HG02759 (cell line): Measurements from ENCODE around the gene GPAT3.
"Not testable (repeated sequence)": the region's sequence is repeated elsewhere in the genome, so short reads cannot be mapped to it uniquely, and the experiment has no call there.

Experiments used
- ATAC-seq: cut with Tn5 transposase; IDR thresholded peaks from one replicate; pipeline ENCODE4 v1.9.1; 2021; ENCODE audit warnings: mild to moderate bottlenecking, moderate library complexity; ENCODE audit not compliant: unreplicated experiment

Gene GPAT3

DNA sequence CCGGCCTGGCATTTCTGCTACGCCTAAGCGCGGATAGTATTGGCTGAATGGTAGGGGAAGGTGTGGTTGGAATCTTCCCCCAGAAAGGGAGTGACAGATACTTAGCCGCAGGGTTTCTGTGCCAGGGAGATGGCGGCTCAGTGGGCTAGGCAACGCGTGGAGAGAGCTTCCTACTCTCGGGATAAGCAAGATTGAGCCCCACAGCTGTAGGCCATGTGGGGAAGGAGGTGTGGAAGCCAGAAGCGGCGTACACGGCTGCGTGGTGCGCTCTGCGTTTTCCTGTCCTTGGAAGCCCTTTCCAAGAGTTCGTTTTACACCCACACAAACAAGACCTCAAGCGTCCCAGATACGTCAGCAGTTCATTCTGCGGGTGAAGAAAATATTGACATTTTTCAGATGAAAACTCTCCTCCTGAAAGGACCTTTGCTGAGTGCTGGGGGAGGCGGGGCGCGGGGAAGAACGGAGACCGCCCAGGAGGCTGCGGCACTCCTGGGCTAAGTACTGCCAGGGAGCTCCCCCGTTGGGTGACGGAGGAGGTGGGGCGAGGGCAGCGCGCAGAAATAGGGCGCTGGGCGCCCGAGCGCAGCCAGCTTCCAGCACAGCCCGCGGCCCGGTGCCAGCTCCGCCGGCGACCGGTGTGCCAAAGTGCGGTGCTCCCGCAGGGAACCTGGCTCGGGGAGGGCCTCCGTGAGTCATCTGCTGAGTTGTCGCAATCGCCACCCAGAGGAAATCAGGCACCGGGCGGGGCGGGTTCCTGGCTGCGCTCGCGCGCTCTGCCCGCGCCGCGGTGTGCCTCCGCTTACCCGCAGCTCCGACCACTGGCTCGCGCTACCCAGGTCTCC is at the start of gene GPAT3:
Gene GPAT3, plus strand, starts transcription at position 589 of the 842 bp plus-strand sequence. CDS start 515 bp downstream, outside the sequence.
- peak; percentile 83 for ATAC-seq

DNA sequence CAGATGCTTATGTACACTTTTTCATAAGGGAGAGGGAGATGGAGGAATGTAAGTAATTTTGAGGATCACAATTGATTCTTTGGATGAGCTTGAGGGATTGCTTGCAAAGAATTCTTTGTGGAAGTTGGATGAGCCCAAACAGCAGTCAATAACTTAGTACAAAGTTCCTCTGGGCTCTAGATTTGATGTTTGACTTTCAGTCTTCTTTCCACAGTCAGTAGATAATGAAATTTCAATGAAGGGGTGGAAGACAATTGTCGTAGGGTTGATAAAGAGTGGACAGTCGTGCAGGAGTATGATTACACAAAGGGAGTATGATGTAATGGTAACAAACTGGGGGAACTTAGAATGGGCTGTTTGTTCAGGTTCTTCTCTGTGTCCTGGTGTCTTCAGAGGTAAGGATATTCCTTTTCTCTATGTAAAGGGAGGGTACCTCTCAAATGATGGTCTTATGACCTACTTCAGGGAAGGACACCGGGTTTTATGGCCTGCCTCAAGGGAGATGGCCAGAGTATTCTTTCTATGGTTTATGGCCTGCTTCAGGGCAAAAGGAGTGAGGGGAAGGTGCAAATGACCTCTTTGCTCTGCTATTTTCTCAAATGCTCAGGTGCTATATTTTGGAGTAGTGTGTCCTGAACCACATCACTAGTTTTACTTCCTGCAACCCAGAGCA is 49.3 kb upstream of the GPAT3 start:
- ATAC-seq: no peak

DNA sequence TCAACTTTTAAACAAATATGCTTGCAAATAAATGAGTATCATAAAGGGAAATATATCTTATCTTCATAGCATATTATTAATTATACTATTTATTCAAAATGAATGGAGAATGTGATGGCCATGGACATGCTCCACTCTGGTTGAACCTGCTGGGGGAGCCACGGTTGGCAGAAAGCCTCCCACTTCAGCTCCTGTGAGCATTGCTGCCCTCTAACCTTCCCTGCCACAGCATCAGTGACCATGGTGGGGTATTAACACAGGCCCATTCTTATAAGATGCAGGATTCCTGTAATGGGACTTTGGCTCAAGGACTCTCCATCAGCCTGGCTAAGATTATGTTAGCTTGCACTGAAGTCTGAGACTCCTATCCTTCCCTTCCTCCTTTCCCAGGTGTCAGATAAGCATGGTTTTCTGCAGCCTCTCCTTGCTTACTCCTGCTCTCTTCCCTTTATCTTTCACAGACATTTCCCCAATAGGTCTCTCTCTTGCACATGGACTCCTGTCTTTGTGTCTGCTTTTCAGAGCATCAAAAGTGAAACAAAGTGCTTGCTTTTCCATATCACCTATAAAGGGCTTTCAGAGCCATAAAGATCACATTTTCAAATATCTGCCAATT is 46.1 kb upstream of the GPAT3 start:
- ATAC-seq: no peak

DNA sequence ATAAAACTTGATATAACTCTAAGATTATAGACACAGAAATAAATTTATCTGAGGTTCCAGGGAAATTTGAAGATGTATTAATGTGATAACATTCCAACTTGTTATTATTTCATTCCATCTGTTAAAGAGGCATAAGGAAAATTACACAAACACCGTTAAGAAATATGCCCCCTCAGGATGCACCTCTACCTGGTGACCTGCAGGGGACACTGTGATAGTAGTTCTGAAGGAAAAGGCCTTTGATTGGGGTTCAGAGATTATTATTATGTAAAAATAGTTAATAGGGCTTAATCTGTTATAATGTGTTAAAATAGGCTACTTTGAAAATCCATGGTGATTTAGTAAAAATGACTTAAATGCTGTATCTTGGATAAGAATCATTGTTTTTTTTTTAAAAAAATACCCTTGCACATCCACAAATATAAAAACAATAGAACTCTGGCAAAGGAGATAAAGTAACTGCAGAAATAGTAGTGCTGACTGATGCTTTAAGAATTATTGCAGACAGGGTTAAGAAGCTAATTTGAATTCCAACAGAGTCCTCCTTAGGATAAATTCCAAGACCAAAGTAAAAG is 44.9 kb upstream of the GPAT3 start:
- peak; percentile 82 for ATAC-seq

DNA sequence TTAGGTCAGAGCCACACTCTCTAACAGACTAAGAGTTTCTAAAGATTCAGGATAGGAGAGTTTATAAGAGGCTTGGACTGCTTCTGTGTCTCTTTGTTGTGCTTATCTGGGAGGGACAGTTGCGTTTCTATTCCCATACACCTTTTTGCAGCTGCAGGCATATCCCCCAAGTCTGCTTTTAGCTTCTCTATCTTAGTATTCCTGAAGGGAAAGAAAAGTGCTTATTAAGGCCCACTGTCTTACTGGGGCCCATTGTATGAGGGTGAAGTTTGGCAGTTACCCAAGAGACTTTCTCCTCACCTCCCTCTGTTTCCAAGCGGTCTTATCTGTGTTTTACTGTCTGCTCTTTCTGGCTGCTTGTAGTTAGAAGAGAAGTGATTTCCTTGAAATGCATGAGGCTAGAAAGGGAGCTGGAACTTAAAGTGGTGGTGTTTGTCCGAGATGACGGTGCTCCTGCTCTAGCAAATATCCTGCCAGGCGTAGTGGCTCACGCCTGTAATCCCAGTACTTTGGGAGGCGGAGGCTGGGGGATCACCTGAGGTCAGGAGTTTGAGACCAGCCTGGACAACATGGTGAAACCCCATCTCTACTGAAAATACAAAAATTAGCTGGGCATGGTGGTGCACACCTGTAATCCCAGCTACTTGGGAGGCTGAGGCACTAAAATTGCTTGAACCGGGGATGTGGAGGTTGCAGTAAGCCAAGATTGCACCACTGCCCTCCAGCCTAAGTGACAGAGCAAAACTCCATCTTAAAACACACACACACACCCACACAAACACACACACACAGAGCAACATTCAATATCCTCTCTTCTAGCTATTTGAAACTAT is 39.6 kb upstream of the GPAT3 start:
- ATAC-seq: not testable (repeated sequence)

DNA sequence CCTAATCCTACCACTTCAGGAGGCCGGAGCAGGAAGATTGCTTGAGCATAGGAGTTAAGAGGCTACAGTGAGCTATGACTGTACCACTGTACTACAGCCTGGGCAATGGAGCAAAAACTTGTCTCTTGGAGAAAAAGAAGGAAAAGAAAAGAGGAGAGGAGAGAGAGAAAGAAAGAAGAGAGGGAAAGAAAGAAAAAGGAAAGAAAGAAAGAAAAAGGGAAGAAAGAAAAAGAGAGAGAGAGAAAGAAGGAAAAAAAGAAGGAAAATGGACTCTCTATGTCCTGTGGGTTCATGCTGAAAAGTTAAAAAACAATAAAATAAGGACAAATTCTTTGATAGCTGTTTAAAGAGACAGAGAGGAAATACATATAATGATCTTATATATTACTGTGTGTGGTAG is 37.7 kb upstream of the GPAT3 start:
- ATAC-seq: no peak

DNA sequence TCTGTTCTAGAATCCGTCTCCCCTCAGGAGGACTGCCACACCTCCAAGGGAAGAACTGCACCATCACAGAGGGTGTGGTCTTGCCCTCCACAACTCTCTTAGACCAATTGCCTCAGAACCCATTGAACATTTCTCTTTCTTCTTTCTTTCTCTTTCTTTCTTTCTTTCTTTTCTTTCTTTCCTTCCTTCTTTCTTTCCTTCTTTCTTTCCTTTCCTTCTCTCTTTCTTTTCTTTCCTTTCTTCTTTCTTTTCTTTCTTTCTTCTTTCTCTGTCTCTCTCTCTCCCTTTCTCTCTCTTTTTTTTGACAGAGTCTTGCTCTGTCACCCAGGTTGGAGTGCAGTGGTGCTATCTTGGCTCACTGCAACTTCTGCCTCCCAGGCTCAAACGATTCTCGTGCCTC is 34.2 kb upstream of the GPAT3 start:
- not testable (repeated sequence) for ATAC-seq

DNA sequence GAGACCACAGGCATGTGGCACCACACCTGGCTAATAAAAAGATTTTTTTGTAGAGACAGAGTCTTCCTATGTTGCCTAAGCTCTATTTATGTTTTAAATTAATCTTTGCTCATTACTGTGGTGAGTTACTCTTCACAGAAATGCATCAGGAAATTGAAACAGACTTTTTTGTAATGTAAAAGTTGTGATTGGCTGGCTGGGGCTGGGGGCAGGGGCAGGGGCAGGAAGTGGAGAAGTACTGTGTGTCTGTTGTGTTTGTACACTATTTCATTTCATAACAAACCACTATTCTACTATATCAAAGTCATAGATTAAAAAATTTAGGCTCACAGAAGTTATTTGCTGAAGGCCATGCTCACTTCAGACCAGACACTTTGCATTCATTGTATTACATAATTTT is 31.9 kb upstream of the GPAT3 start:
- no peak for ATAC-seq

DNA sequence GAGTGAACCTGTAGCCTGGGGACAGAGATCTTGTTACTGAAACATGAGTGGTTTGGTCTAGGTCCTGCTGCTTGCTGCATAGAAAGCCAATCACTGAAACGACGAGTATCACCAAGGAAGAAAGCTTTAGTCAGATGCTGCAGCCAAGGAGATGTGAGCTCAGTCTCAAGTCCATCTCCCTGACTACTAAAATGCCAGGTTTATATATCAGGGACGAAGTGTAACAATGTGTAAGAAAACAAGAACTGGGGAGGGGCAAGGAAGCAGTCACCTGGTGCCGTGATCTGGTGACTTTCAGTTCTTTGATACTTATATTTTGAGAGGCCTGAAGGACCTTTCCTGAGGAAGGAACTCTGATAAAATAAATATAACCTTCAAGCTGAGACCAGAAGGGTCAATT is 31.4 kb upstream of the GPAT3 start:
- ATAC-seq: no peak

DNA sequence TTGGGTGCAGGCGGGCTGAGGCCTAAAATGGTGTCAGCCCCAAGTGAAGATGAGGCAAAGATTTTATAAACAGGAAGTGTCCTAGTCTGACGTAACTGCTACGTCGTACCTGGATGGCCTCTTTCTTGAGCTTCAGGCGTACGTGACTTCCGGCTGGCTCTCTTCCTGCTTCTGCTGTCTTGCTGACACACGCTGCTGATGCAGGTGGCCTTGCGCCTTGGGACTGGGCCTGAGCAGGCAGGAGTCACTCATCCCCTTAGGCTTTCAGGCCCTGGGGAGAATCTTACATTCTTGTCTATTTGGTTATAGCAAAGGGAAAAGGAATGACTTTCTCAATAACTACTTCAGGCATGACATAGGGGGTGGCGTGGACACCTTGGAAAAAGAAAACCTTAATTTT is 30.9 kb upstream of the GPAT3 start:
- no peak for ATAC-seq

DNA sequence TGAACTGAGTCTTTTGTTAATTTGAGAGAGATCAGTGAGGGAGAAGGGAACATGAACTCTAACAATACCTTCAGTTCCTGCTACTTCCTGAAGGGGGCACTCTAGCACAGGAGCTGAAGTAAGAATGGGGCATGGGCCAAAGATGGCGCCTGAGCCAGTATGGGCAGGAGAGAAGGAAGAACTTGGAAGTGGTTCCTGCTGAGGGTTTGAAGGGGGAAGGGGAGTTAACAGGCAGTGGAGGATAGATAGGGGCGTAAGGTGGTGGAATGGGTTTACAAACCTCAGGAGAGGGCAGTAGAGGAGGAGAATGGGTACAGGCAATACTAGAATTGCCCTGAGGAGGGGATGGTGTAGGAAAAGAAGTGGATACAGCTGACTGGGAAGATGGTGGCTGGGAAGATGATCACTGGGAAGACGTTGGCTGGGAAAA is 26.7 kb upstream of the GPAT3 start:
- not testable (repeated sequence) for ATAC-seq

DNA sequence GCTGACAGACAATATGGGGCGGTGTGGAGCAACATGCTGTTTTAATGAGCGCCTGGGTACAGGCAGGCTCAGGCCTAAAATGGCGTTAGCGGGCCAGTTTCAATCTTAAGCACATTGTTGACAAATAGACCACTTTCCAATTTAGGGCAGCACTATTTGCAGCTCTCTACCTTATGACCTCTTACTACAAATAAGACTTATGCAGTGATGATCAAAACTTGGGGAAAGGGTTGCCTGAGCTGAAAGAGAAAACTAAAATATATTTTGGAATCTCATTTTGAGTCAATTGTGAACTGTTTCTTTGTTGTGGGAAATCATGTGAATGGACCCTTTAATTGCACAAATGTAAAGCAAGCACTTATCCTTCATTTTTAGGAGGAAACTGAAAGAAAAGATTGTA is 25.5 kb upstream of the GPAT3 start:
- ATAC-seq: no peak

DNA sequence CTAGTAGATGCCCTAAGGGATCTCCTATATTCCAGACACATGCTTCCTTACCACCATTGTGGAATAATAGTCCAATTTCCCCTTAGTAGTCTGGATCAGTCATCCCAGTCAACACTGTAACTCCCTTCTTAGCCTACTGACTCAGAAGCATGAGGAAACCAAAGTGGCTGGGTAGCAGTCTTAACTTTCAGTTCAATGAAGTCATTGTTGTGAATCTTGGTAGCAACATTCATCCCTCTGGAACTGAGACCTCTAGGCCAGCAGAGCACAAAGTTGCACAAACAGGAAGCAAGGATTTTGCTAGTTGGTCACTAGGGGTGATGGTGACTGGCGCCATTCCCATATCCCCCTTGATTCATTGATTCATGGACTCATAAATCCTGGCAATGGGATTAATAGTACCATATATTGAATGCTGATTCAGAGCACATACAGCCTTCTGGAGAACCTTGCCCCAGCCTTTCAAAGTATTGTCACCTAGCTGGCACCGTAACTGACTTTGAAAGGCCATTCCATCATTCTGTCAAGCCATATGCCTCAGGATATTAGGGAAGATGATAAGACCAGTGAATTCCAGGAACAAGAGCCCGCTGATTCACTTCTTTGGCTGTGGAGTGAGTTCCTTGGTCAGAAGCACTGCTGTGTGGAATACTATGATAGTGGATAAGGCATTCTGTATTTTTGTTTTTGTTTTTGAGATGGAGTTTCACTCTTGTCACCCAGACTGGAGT is 19.7 kb upstream of the GPAT3 start:
- no peak for ATAC-seq

DNA sequence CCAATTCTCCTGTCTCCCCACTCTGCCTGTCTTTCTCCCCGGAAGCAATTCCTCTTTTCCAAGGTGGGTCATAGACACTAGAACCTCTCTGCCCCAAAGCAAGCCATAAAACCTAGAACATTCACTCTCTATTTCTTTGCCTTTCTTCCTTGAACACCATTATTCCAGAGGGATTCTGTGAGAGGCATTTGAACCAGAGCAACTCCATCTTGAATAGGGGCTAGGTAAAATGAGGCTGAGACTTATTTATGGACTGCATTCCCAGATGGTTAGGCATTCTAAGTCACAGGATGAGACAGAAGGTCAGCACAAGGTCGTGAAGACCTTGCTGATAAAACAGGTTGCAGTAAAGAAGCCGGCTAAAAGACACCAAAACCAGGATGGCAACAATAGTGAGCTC is 13.7 kb upstream of the GPAT3 start:
- no peak for ATAC-seq

DNA sequence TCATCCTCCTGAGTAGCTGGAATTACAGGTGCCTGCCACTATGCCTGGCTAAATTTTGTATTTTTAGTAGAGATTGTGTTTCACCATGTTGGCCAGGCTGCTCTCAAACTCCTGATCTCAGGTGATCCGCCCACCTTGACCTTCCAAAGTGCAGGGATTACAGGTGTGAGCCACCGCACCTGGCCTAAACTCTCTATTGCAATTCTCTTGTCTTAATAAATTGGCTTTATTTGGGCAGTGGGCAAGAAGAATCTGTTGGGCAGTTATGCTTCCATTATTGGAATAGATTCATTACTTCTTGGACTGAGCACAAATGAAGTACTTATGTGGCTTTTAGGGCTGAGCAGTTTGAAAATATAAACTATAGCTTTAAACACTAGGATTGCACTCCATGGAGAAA is 8.2 kb upstream of the GPAT3 start:
- ATAC-seq: no peak

DNA sequence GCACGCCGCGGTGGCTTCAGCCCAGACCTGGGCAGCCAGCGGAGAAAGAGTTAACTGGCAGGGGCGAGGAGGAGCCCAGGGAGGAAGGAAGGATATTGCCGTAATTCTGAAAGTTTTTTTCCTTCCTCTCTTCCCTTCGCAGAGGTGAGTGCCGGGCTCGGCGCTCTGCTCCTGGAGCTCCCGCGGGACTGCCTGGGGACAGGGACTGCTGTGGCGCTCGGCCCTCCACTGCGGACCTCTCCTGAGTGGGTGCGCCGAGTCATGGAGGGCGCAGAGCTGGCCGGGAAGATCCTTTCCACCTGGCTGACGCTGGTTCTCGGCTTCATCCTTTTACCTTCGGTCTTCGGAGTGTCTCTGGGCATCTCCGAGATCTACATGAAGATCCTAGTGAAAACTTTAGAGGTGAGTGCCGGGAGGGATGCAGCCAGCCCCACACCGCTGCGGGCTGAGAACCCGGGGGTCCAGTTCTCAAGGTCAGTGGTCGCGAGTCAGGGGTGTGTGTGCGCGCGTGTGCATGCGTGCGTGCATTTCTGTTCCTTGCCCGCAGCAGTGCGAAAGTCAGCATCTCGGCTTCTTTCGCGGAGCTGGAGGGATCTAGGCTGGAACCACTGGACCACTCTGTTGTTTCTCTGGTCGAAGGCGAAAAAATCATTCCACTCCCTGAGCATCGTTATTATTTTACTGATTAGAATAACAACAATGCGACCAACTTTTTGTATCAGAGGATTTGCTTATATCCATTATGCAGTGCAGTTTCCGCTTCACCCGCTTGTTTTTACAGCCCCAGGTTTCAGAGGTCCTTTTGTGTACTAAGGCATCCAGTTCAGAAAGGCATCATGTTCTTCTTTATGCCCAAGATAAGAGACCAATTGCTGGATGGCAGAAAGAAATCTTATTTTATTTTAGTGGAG is 709 bp downstream of the GPAT3 start:
- ATAC-seq: peak; percentile 17

DNA sequence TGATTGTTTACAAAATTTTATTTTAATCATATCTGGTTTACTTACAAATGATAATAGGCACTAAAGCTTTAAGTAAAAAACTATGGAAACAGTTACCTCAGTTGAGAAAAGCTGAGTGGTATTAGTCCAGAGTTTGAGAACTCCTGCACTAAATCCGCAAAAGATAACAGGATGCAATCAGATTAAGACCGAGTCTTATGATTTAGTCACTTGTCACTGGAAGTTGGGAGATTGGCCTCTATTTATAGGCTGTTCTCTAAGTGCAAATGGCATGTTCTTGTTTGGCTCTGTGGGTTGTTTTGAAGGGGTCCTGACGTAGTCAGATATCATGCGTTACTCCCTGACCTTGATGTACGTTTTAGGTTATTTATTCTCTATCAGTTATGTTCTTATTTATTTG is 6.3 kb downstream of the GPAT3 start:
- ATAC-seq: no peak

DNA sequence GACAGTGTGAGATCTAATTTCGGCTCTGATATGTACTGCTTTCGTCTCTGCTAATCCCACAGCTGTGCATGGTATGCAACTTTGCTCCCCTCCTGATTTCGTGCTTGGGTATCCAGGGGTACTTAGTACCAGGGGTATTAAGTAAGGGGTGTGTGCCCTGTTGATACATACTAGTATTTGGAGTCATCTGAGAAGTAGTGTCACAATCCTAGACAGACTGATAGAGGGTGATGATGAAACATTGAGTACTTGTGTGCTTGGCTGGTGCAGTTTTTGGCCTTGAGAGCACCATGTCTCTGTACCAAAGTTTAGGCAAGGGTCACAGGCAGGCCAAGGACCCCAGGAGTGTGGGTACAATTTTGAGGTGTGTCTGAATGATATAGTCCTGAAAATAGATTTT is 10.9 kb downstream of the GPAT3 start:
- no peak for ATAC-seq
